WTC11 (cell line): Measurements from ENCODE around the gene ARHGAP42. TPM values are rescaled to one million over a fixed set of nuclear protein-coding genes. Genes with fewer than 3 reads are reported as not detected.

Experiments used
- ATAC-seq: fragments of 200-7000 bp; cut with Tn5 transposase; 2 replicates; pipeline ENCODE4 v1.10.0; 2021; ENCODE audit warnings: mild to moderate bottlenecking, moderate library complexity
- CTCF ChIA-PET: fragments of 300-600 bp; sonication (Branson Sonifier 250); formaldehyde crosslinking; loops from one replicate; lab custom pipeline; 2021; ENCODE audit warnings: antibody characterized with exemption; lab: Charles Lee
- POLR2A ChIA-PET: fragments of 350-600 bp; sonication (Branson Sonifier 250); formaldehyde crosslinking; loops from one replicate; lab custom pipeline; 2021; ENCODE audit warnings: antibody characterized with exemption; lab: Charles Lee
- DNase-seq: peaks from one replicate; pipeline ENCODE4 v3.0.0; 2021; ENCODE audit warnings: low spot score
- H3K27ac Mint-ChIP-seq: 2 replicates; pipeline ENCODE4 v1.8.0; 2021; ENCODE audit warnings: mixed read lengths
- H3K27me3 Mint-ChIP-seq: 2 replicates; pipeline ENCODE4 v1.8.0; 2021; ENCODE audit warnings: low read depth, mild to moderate bottlenecking, moderate library complexity, mixed read lengths
- H3K36me3 Mint-ChIP-seq: 2 replicates; pipeline ENCODE4 v1.8.0; 2021; ENCODE audit warnings: mixed read lengths
- H3K4me1 Mint-ChIP-seq: 2 replicates; pipeline ENCODE4 v1.8.0; 2022; ENCODE audit warnings: mixed read lengths
- H3K4me3 Mint-ChIP-seq: 2 replicates; pipeline ENCODE4 v1.8.0; 2021; ENCODE audit warnings: mild to moderate bottlenecking, moderate library complexity, mixed read lengths
- H3K9me3 Mint-ChIP-seq: 2 replicates; pipeline ENCODE4 v1.8.0; 2021; ENCODE audit warnings: mixed read lengths
- ARID4B ChIP-seq: sonication (generic); formaldehyde crosslinking; IDR thresholded peaks from 2 replicates; pipeline ENCODE4 v1.8.0; 2023; ENCODE audit warnings: missing genetic modification reagents, mild to moderate bottlenecking, borderline replicate concordance
- ETV6 ChIP-seq: sonication (generic); formaldehyde crosslinking; IDR thresholded peaks from 2 replicates; pipeline ENCODE4 v1.8.1; 2022; ENCODE audit warnings: mild to moderate bottlenecking, missing genetic modification reagents
- FOXJ3 ChIP-seq: sonication (generic); formaldehyde crosslinking; IDR thresholded peaks from 2 replicates; pipeline ENCODE4 v1.9.0; 2021; ENCODE audit warnings: missing genetic modification reagents, mild to moderate bottlenecking, borderline replicate concordance
- FOXK1 ChIP-seq: sonication (generic); formaldehyde crosslinking; IDR thresholded peaks from 2 replicates; pipeline ENCODE4 v1.8.0; 2022; ENCODE audit warnings: mild to moderate bottlenecking, moderate library complexity, missing genetic modification reagents
- GABPB1 ChIP-seq: sonication (generic); formaldehyde crosslinking; IDR thresholded peaks from 2 replicates; pipeline ENCODE4 v1.8.1; 2023; ENCODE audit warnings: mild to moderate bottlenecking, missing genetic modification reagents
- HMGXB4 ChIP-seq: sonication (generic); formaldehyde crosslinking; IDR thresholded peaks from 2 replicates; pipeline ENCODE4 v1.8.1; 2023; ENCODE audit warnings: mild to moderate bottlenecking, moderate library complexity, missing genetic modification reagents
- KAT7 ChIP-seq: sonication (generic); formaldehyde crosslinking; IDR thresholded peaks from 2 replicates; pipeline ENCODE4 v1.8.1; 2023; ENCODE audit warnings: missing genetic modification reagents, mild to moderate bottlenecking, borderline replicate concordance
- NFATC4 ChIP-seq: fragments of 250-450 bp; sonication (Bioruptor Pico); IDR thresholded peaks from 2 replicates; pipeline ENCODE4 v1.9.0; 2021; ENCODE audit warnings: mild to moderate bottlenecking
- NFYB ChIP-seq: sonication (generic); formaldehyde crosslinking; conservative IDR thresholded peaks from 2 replicates; pipeline ENCODE4 v1.8.0; 2022; ENCODE audit warnings: low read depth, missing genetic modification reagents
- OVOL2 ChIP-seq: fragments of 250-450 bp; sonication (Bioruptor Pico); IDR thresholded peaks from 2 replicates; pipeline ENCODE4 v1.9.0; 2021; ENCODE audit warnings: mild to moderate bottlenecking, borderline replicate concordance
- PRRX2 ChIP-seq: fragments of 250-450 bp; sonication (Bioruptor Pico); IDR thresholded peaks from 2 replicates; pipeline ENCODE4 v1.8.0; 2021; ENCODE audit warnings: mild to moderate bottlenecking
- SMAD3 ChIP-seq: sonication (generic); formaldehyde crosslinking; IDR thresholded peaks from 2 replicates; pipeline ENCODE4 v1.8.0; 2022; ENCODE audit warnings: missing genetic modification reagents, mild to moderate bottlenecking, borderline replicate concordance
- SOX15 ChIP-seq: fragments of 250-450 bp; sonication (Bioruptor Pico); IDR thresholded peaks from 2 replicates; pipeline ENCODE4 v1.9.0; 2021; ENCODE audit warnings: mild to moderate bottlenecking
- TEAD4 ChIP-seq: sonication (generic); formaldehyde crosslinking; IDR thresholded peaks from 2 replicates; pipeline ENCODE4 v1.8.0; 2022; ENCODE audit warnings: mild to moderate bottlenecking, missing genetic modification reagents
- USF1 ChIP-seq: sonication (generic); formaldehyde crosslinking; IDR thresholded peaks from 2 replicates; pipeline ENCODE4 v1.8.0; 2022; ENCODE audit warnings: mild to moderate bottlenecking, missing genetic modification reagents
- total RNA-seq: library from RNA; stranded (reverse); gene quantifications from 3 replicates; pipeline ENCODE4 v1.2.3, GENCODE V29; 2021
- TF ChIP-seq, protein P1 (sequence below): sonication (generic); formaldehyde crosslinking; IDR thresholded peaks from 2 replicates; pipeline ENCODE4 v1.8.0; 2023; ENCODE audit warnings: missing genetic modification reagents
- TF ChIP-seq, protein P2 (sequence below): fragments of 250-450 bp; sonication (Bioruptor Pico); IDR thresholded peaks from 2 replicates; pipeline ENCODE4 v1.8.0; 2021; ENCODE audit warnings: mild to moderate bottlenecking
- TF ChIP-seq, protein P3 (sequence below): sonication (generic); formaldehyde crosslinking; conservative IDR thresholded peaks from 2 replicates; pipeline ENCODE4 v1.8.1; 2022; ENCODE audit warnings: mild to moderate bottlenecking, missing genetic modification reagents
- TF ChIP-seq, protein P4 (sequence below): sonication (generic); formaldehyde crosslinking; IDR thresholded peaks from 2 replicates; pipeline ENCODE4 v1.8.1; 2023; ENCODE audit warnings: mild to moderate bottlenecking, missing genetic modification reagents
- TF ChIP-seq, protein P5 (sequence below): sonication (generic); formaldehyde crosslinking; IDR thresholded peaks from 2 replicates; pipeline ENCODE4 v1.8.1; 2022; ENCODE audit warnings: mild to moderate bottlenecking, missing genetic modification reagents, moderate library complexity, borderline replicate concordance

ARHGAP42 gene
- total RNA-seq, 1 experiment from 2014 or later = 32.5 TPM

DNA sequence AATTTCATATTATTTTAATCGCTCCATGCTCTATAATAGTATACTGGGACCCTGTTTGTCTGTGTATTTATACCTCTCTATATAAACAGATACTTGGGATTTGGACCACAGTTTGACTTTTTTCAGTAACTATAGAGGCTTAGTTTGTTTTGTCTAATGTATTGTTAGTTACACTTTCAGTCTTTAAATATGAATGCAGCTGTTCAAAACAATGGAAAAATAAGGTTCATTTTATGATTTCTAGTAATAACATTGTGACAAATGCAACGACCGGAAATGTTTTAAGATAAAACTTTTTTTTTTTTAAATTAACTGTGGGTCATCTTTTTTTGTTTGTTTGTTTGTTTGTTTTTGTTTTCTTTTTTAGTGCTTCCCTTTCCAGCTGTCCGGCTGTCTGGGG, 133.5 kb downstream of the ARHGAP42 start:
- Mint-ChIP-seq H3K27ac (peak overlapping the region; percentile 77; the same call in 1 of the 2 replicates), H3K9me3 (peaks cover 2% of the 10 kb centered on the region; the same call in 1 of the 2 replicates), H3K4me3 (no peak overlapping the region), H3K27me3 (no peaks in the 10 kb centered on the region), H3K4me1 (peaks cover 45% of the 10 kb centered on the region), H3K36me3 (no peaks in the 10 kb centered on the region)
- POLR2A ChIA-PET = interaction anchor here (0.7 kb wide), 1 partner anchor 761 kb away, joined by 3 read pairs; no protein-coding TSS in a partner anchor
- CTCF ChIA-PET = interaction anchor here (1.4 kb wide), 1 partner anchor 29 kb away, joined by 3 read pairs; no protein-coding TSS in a partner anchor
- no peak for DNase-seq
- no peak for ATAC-seq
- TF ChIP-seq ETV6 (no peak), HMGXB4 (CRISPR knock-in tag) (no peak), NFATC4 (CRISPR knock-in tag) (no peak), GABPB1 (CRISPR knock-in tag) (no peak), NFYB (no peak), SOX15 (CRISPR knock-in tag) (no peak), KAT7 (CRISPR knock-in tag) (no peak), USF1 (CRISPR knock-in tag) (no peak), TEAD4 (no peak), PRRX2 (CRISPR knock-in tag) (no peak), FOXK1 (CRISPR knock-in tag) (no peak), OVOL2 (CRISPR knock-in tag) (no peak), ARID4B (CRISPR knock-in tag) (no peak), SMAD3 (CRISPR knock-in tag) (no peak), FOXJ3 (CRISPR knock-in tag) (no peak)
- TF ChIP-seq, protein P1, sequence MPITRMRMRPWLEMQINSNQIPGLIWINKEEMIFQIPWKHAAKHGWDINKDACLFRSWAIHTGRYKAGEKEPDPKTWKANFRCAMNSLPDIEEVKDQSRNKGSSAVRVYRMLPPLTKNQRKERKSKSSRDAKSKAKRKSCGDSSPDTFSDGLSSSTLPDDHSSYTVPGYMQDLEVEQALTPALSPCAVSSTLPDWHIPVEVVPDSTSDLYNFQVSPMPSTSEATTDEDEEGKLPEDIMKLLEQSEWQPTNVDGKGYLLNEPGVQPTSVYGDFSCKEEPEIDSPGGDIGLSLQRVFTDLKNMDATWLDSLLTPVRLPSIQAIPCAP (CRISPR knock-in tag) = no peak
- TF ChIP-seq, protein P2, sequence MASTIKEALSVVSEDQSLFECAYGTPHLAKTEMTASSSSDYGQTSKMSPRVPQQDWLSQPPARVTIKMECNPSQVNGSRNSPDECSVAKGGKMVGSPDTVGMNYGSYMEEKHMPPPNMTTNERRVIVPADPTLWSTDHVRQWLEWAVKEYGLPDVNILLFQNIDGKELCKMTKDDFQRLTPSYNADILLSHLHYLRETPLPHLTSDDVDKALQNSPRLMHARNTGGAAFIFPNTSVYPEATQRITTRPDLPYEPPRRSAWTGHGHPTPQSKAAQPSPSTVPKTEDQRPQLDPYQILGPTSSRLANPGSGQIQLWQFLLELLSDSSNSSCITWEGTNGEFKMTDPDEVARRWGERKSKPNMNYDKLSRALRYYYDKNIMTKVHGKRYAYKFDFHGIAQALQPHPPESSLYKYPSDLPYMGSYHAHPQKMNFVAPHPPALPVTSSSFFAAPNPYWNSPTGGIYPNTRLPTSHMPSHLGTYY (CRISPR knock-in tag) = no peak
- TF ChIP-seq, protein P3, sequence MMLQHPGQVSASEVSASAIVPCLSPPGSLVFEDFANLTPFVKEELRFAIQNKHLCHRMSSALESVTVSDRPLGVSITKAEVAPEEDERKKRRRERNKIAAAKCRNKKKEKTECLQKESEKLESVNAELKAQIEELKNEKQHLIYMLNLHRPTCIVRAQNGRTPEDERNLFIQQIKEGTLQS (CRISPR knock-in tag) = no peak
- TF ChIP-seq, protein P4, sequence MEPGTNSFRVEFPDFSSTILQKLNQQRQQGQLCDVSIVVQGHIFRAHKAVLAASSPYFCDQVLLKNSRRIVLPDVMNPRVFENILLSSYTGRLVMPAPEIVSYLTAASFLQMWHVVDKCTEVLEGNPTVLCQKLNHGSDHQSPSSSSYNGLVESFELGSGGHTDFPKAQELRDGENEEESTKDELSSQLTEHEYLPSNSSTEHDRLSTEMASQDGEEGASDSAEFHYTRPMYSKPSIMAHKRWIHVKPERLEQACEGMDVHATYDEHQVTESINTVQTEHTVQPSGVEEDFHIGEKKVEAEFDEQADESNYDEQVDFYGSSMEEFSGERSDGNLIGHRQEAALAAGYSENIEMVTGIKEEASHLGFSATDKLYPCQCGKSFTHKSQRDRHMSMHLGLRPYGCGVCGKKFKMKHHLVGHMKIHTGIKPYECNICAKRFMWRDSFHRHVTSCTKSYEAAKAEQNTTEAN = no peak
- TF ChIP-seq, protein P5, sequence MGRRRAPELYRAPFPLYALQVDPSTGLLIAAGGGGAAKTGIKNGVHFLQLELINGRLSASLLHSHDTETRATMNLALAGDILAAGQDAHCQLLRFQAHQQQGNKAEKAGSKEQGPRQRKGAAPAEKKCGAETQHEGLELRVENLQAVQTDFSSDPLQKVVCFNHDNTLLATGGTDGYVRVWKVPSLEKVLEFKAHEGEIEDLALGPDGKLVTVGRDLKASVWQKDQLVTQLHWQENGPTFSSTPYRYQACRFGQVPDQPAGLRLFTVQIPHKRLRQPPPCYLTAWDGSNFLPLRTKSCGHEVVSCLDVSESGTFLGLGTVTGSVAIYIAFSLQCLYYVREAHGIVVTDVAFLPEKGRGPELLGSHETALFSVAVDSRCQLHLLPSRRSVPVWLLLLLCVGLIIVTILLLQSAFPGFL (CRISPR knock-in tag) = no peak
